Measurements from ENCODE around the gene PCCA.

DNA sequence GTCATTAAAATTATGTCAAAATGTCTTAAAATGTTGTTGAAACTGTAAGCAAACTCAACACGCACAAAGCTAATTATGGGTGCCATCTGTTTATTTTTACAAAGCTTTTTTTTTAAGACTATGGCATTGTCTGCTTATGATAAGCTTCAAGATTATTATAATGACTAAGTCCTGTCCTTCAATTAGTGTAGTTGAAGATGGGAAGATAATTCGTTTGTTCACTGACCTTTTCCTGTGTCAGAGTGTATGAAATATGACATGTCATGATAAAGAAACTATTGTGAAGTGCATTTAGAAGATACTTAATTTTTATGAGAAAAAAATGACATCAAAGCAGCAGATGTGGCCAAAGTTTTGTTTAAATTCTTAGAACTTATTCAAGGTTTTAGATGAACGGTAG lies 211.3 kb downstream of the PCCA start:
- no peak for TF ChIP-seq ZNF416 (CRISPR knock-in tag; IDR thresholded peaks at IDR 0.05)
- TF ChIP-seq, protein P1, sequence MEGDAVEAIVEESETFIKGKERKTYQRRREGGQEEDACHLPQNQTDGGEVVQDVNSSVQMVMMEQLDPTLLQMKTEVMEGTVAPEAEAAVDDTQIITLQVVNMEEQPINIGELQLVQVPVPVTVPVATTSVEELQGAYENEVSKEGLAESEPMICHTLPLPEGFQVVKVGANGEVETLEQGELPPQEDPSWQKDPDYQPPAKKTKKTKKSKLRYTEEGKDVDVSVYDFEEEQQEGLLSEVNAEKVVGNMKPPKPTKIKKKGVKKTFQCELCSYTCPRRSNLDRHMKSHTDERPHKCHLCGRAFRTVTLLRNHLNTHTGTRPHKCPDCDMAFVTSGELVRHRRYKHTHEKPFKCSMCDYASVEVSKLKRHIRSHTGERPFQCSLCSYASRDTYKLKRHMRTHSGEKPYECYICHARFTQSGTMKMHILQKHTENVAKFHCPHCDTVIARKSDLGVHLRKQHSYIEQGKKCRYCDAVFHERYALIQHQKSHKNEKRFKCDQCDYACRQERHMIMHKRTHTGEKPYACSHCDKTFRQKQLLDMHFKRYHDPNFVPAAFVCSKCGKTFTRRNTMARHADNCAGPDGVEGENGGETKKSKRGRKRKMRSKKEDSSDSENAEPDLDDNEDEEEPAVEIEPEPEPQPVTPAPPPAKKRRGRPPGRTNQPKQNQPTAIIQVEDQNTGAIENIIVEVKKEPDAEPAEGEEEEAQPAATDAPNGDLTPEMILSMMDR (IDR thresholded peaks at IDR 0.05): no peak
- TF ChIP-seq NR2C2 (CRISPR knock-in tag; IDR thresholded peaks at IDR 0.05): no peak
- TF ChIP-seq, protein P2, sequence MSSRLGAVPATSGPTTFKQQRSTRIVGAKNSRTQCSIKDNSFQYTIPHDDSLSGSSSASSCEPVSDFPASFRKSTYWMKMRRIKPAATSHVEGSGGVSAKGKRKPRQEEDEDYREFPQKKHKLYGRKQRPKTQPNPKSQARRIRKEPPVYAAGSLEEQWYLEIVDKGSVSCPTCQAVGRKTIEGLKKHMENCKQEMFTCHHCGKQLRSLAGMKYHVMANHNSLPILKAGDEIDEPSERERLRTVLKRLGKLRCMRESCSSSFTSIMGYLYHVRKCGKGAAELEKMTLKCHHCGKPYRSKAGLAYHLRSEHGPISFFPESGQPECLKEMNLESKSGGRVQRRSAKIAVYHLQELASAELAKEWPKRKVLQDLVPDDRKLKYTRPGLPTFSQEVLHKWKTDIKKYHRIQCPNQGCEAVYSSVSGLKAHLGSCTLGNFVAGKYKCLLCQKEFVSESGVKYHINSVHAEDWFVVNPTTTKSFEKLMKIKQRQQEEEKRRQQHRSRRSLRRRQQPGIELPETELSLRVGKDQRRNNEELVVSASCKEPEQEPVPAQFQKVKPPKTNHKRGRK (CRISPR knock-in tag; IDR thresholded peaks at IDR 0.05; ENCODE audit: borderline replicate concordance): no peak
- TF ChIP-seq, protein P3, sequence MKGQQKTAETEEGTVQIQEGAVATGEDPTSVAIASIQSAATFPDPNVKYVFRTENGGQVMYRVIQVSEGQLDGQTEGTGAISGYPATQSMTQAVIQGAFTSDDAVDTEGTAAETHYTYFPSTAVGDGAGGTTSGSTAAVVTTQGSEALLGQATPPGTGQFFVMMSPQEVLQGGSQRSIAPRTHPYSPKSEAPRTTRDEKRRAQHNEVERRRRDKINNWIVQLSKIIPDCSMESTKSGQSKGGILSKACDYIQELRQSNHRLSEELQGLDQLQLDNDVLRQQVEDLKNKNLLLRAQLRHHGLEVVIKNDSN (CRISPR knock-in tag; IDR thresholded peaks at IDR 0.05): no peak
- TF ChIP-seq ZBTB43 (CRISPR knock-in tag; IDR thresholded peaks at IDR 0.05): no peak
